Metanephros (tissue), 2 donors: ENCODE data around the gene TIGD2. TPM values are rescaled to one million over a fixed set of nuclear protein-coding genes. Genes with fewer than 3 reads are reported as not detected.

Experiments used
- small RNA-seq: library from RNA; depleted of rRNA; stranded (forward); fragments of <200 nt; gene quantifications from one replicate; pipeline ENCODE3, GENCODE V24; 2014; ENCODE audit warnings: low replicate concordance
- total RNA-seq: library from RNA; depleted of rRNA; stranded (reverse); fragments of >200 nt; gene quantifications from one replicate; pipeline ENCODE4 v1.2.3, GENCODE V29; 2014

The TIGD2 gene
- 7.5 TPM for total RNA-seq

DNA sequence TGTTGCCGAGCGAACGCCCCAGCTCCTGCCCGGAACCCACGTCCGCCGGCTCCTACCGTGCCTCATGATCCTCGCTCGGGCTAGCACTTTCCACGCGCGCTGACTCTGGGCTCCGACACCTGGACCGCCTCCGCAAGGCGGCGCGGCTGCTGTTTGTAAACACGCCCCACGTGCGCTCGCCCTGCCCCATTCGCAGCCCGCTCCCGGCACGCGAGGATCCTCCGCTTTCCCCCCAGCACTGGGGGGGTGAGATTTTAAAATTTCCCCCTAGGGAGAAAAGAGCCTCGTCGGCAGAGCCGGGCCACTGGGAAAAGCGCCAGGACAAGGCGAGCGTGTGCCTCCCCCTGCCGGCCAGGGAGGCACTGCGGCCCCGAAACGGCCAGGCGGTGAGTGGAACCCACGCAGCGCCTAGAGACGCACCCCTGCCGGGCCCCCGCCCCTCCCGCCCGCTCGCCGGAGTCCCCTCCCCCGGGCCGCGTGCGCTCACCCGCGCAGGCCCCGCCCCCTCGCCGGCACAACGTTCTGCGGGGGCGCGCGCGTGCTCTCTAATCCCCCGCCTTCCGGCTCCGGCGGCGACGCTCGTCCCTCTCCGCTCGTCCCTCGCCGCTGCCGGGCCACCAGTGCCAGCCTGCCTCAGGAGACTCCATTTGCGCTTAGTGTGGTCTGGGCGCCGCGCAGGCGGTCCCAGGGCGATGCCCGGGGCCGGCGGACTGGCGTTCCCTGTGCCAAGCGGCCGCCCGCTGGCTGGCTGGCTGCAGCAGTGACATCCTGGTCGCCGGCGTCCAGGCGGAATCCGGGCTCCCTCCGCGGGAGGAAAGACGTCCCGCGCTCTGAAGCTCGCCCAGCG lies at the start of gene TIGD2:
TIGD2 (plus strand) TSS at position 548 of the 847 bp plus-strand sequence. CDS start 1,442 bp downstream, outside the sequence.

Small RNAs within 50 kb of the gene (small RNA-seq; reads per million reads assigned to genes)
- gene RNU6-907P, result not detected

Other genes starting within 250 kb of the TIGD2 start
- 53.5 TPM for gene FAM13A, start 54.3 kb upstream of the TIGD2 start, total RNA-seq
- gene GPRIN3, start 196.3 kb downstream of the TIGD2 start, total RNA-seq, result 12.6 TPM